ENCODE data around the gene HS3ST4.

GRCh38 chr16:25931473-25932035 is 239.8 kb downstream of the HS3ST4 start:
- TF ChIP-seq CTCF (IDR thresholded peaks at IDR 0.05) (no peak), POLR2A (IDR thresholded peaks at IDR 0.05) (no peak)
